ENCODE measurements around the gene DCAF10. TPM values are rescaled to one million over a fixed set of nuclear protein-coding genes. Genes with fewer than 3 reads are reported as not detected.

The DCAF10 gene, protein sequence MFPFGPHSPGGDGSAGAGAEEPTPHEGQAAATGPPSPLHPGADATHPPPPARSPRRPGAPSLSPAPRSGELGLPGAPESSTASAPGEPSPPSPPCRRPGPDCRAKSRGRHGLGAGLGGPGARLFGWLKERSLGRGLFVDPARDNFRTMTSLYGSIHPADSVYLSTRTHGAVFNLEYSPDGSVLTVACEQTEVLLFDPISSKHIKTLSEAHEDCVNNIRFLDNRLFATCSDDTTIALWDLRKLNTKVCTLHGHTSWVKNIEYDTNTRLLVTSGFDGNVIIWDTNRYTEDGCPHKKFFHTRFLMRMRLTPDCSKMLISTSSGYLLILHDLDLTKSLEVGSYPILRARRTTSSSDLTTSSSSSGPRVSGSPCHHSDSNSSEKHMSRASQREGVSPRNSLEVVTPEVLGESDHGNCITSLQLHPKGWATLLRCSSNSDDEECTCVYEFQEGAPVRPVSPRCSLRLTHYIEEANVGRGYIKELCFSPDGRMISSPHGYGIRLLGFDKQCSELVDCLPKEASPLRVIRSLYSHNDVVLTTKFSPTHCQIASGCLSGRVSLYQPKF
- 12.9 and 13.2 TPM in 2 replicates for total RNA-seq (ENCODE audit: low replicate concordance)

DNA sequence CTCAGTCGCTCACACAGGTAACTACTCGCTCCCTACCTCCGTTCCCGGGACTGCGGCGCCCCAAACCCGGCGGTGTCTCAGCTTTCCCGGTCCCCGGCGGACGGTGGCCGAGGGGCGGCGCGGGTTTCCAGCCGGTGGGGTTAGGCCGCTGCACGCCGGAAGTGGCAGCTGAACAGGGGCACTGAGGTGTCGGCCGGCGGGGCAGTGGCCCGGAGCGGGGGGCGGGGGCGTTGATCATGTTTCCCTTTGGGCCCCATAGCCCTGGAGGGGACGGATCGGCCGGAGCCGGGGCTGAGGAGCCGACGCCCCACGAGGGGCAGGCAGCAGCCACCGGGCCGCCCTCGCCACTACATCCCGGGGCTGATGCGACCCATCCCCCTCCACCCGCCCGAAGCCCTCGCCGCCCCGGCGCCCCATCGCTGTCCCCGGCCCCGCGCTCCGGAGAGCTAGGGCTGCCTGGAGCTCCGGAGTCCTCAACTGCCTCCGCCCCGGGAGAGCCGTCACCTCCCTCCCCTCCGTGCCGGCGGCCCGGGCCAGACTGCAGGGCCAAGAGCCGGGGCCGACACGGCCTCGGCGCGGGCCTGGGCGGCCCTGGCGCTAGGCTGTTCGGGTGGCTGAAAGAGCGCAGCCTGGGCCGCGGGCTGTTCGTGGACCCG, at the start of gene DCAF10:
TSS of gene DCAF10 (plus strand) at position 167 of the 656 bp plus-strand sequence. CDS start at position 237, 70 bp downstream.

DNA sequence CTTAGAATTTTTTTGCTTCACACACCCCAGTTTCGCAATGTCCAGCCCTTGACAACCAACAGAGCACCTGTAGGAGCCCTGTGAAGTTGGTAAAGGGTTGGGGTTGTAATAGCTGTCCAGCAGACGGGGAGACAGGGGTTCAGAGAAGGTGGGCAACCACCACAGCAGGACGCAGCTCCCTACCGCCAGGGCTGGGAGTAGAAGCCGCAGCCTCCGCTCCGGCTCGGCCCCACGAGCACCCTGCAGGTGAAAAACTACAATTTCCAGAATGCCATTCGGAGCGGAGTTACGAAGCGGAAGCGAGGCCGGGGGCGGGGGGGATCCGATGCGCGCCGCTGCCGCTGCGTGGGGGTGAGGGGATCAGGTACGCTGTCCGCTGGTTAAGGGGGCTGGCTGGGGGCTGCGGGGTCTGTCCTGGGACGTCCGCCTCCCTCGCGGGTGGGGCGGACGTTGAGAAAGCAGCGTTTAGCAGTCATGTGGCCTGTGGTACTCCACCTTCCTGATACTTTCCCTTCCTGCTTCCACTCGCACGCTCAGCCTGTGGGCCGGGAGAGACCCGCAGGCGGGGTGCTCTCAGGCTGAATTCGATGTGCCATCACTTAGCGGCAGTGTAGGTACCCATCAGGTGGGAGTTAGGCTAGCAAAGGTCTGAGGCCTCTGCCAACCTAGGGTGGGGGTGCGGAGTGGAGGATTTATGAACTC, 47.0 kb upstream of the DCAF10 start, which contains the start of gene TRMT10B:
TSS of gene TRMT10B (plus strand) at position 317 of the 702 bp plus-strand sequence. CDS start 8,127 bp downstream, outside the sequence.

DNA sequence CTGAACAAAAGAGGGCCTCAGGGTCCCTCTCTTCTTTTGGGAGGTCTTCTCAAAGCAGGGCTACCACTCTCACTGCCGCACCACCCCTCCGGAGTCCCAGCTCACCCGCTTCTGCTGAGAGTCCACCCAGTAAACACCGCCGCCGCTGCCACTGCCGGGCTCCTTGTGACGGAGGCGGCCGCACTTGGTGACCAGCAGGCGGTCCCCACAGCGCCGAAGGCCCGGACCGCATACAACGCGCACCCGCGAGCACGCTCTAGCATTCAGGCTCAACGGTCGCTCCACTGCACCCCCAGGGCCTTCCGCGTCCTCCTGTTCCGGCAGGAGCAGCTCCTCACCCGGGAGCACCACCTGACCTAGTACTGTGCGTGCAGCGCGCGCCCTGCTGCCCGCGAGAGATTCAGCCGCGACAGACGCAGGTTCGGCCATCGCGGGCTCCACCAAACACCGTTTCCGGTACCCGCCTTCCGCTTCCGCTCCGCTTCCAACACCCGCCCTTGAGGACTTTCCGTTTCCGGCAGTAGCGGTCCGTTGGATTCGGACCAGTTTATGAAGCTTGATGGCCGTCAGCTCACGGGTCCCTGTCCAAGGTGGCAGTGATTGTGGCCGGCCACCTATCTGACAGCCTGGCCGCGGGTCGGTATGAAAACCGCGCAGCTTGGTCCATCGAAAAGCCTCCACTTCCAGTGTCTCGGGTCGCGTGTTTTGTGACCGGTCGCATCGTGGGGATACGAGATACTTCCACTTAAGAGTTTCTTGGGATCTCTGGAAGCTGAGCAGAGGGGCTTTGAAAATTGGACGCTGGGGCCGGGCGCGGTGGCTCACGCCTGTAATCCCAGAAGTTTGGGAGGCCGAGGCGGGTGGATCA, 15.7 kb upstream of the DCAF10 start, which contains the start of gene EXOSC3:
TSS of gene EXOSC3 (minus strand) at position 449 of the 868 bp plus-strand sequence. CDS start at position 429, 20 bp downstream.

DNA sequence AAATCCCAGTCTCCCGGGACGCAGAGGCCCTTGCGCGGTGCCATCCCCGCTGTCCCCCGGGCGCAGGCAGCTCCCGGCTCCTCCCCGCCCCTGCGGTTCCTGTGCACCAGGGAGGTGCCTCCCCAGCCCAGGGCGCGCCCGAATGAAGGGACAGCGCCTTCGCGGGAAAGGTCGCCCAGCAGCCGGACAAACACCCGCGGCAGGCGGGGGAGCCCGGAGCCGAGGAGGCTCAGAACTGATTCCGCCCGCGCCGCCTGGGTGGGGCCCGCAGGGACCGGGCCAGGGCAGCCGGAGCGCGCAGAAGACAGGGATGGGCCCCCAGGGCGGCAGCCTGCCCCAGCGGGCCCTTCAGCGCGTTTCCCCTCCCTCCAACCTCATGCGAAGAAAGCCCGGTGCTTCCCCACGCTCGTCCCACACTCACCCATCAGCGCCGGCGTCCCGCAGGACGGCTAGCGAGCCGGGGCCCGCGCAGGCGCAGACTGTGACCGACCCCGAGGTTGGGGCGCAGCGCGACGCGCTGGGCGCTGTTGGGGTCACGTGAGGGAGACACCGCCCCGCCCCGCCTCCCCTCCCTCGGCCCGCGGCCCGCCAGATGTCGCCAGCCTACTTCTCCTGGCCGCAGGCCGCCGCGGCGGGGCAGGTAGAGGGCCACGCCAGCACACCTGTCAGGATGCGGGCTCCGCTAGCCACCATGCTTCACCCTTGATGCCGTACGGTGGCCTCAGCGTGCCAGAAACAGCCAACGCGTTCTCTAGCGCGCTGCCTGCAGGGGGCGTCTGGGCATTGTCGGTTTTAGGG, 103.2 kb downstream of the DCAF10 start, which contains the start of gene SLC25A51:
TSS of gene SLC25A51 (minus strand) at position 481 of the 798 bp plus-strand sequence. CDS start 15,577 bp downstream, outside the sequence.

Other genes with a start within 250 kb of the DCAF10 start
- 8.0 and 9.0 TPM in 2 replicates for gene FBXO10, start 224.4 kb upstream of the DCAF10 start, total RNA-seq (ENCODE audit: low replicate concordance)
- 124 and 161 TPM in 2 replicates for gene TOMM5, start 208.2 kb upstream of the DCAF10 start, total RNA-seq (ENCODE audit: low replicate concordance)
- gene FRMPD1, start 149.8 kb upstream of the DCAF10 start, total RNA-seq (ENCODE audit: low replicate concordance): 0.12 TPM in 1 of 2 replicates, not detected in the other
- 1.9 and 2.2 TPM in 2 replicates for gene TRMT10B, start 47.0 kb upstream of the DCAF10 start, total RNA-seq (ENCODE audit: low replicate concordance)
- 28.2 and 31.6 TPM in 2 replicates for gene EXOSC3, start 15.7 kb upstream of the DCAF10 start, total RNA-seq (ENCODE audit: low replicate concordance)
- 51.8 and 59.3 TPM in 2 replicates for gene SLC25A51, start 103.3 kb downstream of the DCAF10 start, total RNA-seq (ENCODE audit: low replicate concordance)